ENCODE results near the gene TRIM15. TPM values are rescaled to one million over a fixed set of nuclear protein-coding genes. Genes with fewer than 3 reads are reported as not detected.

TRIM15 gene
- total and polyA plus RNA-seq, 10 of the 15 experiments (the other 5 are each of a cell fraction or from before 2014, with no cell fraction given): 0.29 TPM; not detected in 9

DNA sequence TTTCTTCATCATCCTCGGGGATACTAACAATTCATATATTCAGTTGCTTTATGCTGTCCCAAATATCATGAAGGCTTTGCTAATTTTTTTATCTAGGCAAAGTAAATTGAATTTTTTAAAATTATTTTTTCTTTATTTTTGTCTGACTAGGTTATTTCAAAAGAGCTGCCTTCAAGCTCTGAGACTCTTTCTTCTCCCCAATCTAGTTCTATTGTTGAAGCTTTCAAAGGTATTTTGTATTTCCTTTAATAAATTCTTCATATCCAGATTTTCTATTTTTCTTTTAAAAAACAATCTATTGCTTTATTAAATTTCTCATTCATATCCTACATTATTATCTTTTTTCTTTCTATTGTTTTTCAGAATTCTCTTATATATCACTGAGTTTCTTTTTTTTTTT is 16.8 kb downstream of the TRIM15 start:
- ATAC-seq: no peak
- peaks cover 6% of the 10 kb centered on the region; the same call in 2 of the 3 replicates for H3K9me3 ChIP-seq (replicated peaks; ENCODE audit: control insufficient read depth, insufficient read depth, low read length)
- TF ChIP-seq RUNX3 (IDR thresholded peaks at IDR 0.05; ENCODE audit: low read length) (no peak), ATF7 (IDR thresholded peaks at IDR 0.05; ENCODE audit: low read depth) (no peak), MEF2B (IDR thresholded peaks at IDR 0.05; ENCODE audit: partially characterized antibody, poor library complexity, severe bottlenecking) (no peak), SIX5 (IDR thresholded peaks at IDR 0.05; ENCODE audit: low read depth, low read length, severe bottlenecking) (no peak), TCF12 (IDR thresholded peaks at IDR 0.05; ENCODE audit: low read depth, low read length) (no peak), YY1 (IDR thresholded peaks at IDR 0.05; ENCODE audit: low read depth, low read length) (no peak), TCF7 (IDR thresholded peaks at IDR 0.05; ENCODE audit: borderline replicate concordance) (no peak), PAX8 (IDR thresholded peaks at IDR 0.05) (no peak), EZH2 (IDR thresholded peaks at IDR 0.05; ENCODE audit: borderline replicate concordance, control insufficient read depth, low read depth, low read length) (no peak), PAX5 (IDR thresholded peaks at IDR 0.05; ENCODE audit: borderline replicate concordance, low read depth, low read length) (no peak), SREBF1 (IDR thresholded peaks at IDR 0.05; ENCODE audit: low read length) (no peak), TCF3 (IDR thresholded peaks at IDR 0.05; ENCODE audit: borderline replicate concordance, insufficient read depth, low read depth, low read length) (no peak), YBX1 (IDR thresholded peaks at IDR 0.05) (no peak)
- TF ChIP-seq, protein P1, sequence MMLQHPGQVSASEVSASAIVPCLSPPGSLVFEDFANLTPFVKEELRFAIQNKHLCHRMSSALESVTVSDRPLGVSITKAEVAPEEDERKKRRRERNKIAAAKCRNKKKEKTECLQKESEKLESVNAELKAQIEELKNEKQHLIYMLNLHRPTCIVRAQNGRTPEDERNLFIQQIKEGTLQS (IDR thresholded peaks at IDR 0.05; ENCODE audit: borderline replicate concordance, extremely low read depth, low read depth, low read length): no peak
- TF ChIP-seq, protein P2, sequence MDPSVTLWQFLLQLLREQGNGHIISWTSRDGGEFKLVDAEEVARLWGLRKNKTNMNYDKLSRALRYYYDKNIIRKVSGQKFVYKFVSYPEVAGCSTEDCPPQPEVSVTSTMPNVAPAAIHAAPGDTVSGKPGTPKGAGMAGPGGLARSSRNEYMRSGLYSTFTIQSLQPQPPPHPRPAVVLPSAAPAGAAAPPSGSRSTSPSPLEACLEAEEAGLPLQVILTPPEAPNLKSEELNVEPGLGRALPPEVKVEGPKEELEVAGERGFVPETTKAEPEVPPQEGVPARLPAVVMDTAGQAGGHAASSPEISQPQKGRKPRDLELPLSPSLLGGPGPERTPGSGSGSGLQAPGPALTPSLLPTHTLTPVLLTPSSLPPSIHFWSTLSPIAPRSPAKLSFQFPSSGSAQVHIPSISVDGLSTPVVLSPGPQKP (IDR thresholded peaks at IDR 0.05; ENCODE audit: low read depth, low read length): no peak

More for the DNA sequence above, 16.8 kb downstream of the TRIM15 start:
- no TSS peak for BruUV-seq (replicated peaks)
- ChIA-PET RAD21 (ENCODE audit: unreplicated experiment) (no interaction called here), POLR2A (no interaction called here), CTCF (no interaction called here), SMC1A (ENCODE audit: uncharacterized antibody, unreplicated experiment) (no interaction called here)
- DNase-seq (ENCODE audit: low read depth, low spot score): no peak
- FAIRE-seq: no peak
- H3K27ac ChIP-seq (ENCODE audit: control insufficient read depth, insufficient read depth): no peak overlapping the region
- no peaks in the 10 kb centered on the region for H3K27me3 ChIP-seq (replicated peaks in 1 of 2; ENCODE audit: control insufficient read depth in 2 of 2, insufficient read depth in 2 of 2, low read length in 1 of 2)
- H3K4me3 ChIP-seq: no peak overlapping the region
- no peak overlapping the region for H2AFZ ChIP-seq (ENCODE audit: control insufficient read depth, low read depth, low read length)
- intact Hi-C loops (cut with micrococcal nuclease; ENCODE audit: unreplicated experiment) (no loop called here), in situ Hi-C loops (cut with MboI) (no loop called here)
- H3K79me2 ChIP-seq (ENCODE audit: control insufficient read depth, insufficient read depth, low read length): no peaks in the 10 kb centered on the region
- H3K4me2 ChIP-seq (ENCODE audit: control insufficient read depth, insufficient read depth): no peak overlapping the region
- H3K4me1 ChIP-seq (ENCODE audit: control insufficient read depth, insufficient read depth, low read length): no peaks in the 10 kb centered on the region
- 28% methylated on average over 1 of the region's 1 CpG for WGBS (ENCODE audit: insufficient coverage, insufficient replicate concordance, low lambda C conversion rate, missing lambda C conversion rate)
- no peak overlapping the region for H3K9ac ChIP-seq (ENCODE audit: control insufficient read depth, insufficient read depth, low read length)
- H3K36me3 ChIP-seq (ENCODE audit: control insufficient read depth in 2 of 2, insufficient read depth in 2 of 2, low read length in 1 of 2): peaks cover 0 to 4% of the 10 kb centered on the region in 2 experiments; a peak in 2 of 4 replicates
- no peaks in the 10 kb centered on the region for H4K20me1 ChIP-seq (ENCODE audit: control insufficient read depth, insufficient read depth)

Data from GM12878 (cell line).